Right lung (tissue), 5 donors: Measurements from ENCODE around the gene ADAMTS4. TPM values are rescaled to one million over a fixed set of nuclear protein-coding genes. Genes with fewer than 3 reads are reported as not detected.

Source experiments
- DNase-seq, 2 donors: peaks; one replicate each; pipeline ENCODE4 v3.0.0-alpha.2; 2013
- polyA plus RNA-seq, 5 donors: library from polyadenylated mRNA; unstranded; fragments of 120-200 nt; gene quantifications; one replicate each; pipeline versions ENCODE4 v1.2.1 to v1.2.3, GENCODE V29; 2013; ENCODE audit warnings: inconsistent platforms in 1 of 5, low replicate concordance in 1 of 5; ENCODE audit not compliant: insufficient read length in 5 of 5, insufficient read depth in 1 of 5

Gene ADAMTS4
- polyA plus RNA-seq, 5 donors: 1.8 to 2.8 (median 2.2) TPM

DNA sequence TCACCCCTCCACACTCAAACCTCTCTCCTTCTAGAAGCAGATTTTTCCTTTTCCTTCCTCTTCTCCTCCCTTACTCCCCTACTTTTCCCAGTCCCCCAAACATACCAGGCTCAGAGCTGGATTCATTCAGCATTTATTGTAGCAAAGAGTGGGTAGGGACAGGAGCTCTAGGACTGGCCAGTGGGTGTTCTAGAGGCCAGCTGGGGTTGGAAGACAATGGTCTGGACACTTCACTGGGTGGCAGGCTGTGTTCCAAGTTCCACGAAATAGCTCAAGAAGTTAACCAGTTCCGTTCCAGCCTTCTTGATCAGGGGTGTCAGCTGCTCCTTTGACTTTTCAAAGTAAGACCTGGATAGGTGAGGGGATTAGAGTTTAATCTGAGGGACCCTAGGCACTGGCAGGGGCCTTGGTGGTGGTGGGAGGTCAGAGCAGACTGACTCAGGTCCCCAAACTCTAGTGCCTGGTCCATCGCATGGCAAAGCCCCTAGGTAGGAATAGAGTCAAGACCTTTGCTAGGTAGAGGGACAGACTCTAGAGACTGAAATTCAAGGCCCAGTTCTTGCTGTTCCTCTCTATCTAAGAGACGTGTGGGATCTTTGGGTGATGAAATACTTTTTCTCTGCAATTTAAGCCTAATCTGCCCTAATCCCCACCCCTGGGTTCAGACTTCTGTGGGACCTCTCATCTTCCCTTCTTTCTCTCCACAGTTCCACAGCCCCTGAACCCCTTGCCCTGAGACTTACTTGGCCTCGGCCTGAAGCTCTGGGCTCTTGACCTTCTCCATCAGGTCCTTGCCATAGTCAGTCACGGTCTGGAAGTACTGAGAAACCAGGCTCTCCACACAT lies 23.5 kb upstream of the ADAMTS4 start:
- DNase-seq: no peak

- no peak for DNase-seq
These were observed 21.1 kb upstream of the ADAMTS4 start for GRCh38 chr1:161220002-161220401.

GRCh38 chr1:161219078-161219892 lies 20.4 kb upstream of the ADAMTS4 start:
- DNase-seq: no peak

- DNase-seq: no peak
These were observed 19.6 kb upstream of the ADAMTS4 start for GRCh38 chr1:161218301-161219077.

DNA sequence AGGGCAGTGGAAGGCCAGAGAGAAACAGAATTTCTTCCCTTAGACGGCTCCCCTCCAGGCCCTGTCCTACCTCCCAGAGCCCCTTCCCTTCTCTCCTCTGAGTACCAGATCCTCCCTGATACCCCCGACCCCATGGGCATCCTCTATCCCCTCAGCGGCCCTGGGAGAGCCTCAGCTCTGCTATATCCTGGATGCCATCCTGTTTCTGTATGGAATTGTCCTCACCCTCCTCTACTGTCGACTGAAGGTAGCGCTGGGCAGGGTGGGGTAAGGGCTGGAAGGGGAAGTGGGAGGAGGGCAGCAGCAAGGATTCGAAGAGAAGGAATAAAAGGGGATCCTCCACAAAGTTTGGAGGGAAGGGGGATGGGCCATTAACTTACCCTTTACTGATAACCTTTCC lies 19.0 kb upstream of the ADAMTS4 start:
- no peak for DNase-seq

- DNase-seq: no peak
These were observed 18.3 kb upstream of the ADAMTS4 start for GRCh38 chr1:161216945-161217712.

GRCh38 chr1:161215076-161215475 lies 16.2 kb upstream of the ADAMTS4 start, which contains the start of gene FCER1G:
TSS of gene FCER1G (plus strand) at chr1:161215295. CDS start at chr1:161215322, 27 bp downstream.
- no peak for DNase-seq

DNA sequence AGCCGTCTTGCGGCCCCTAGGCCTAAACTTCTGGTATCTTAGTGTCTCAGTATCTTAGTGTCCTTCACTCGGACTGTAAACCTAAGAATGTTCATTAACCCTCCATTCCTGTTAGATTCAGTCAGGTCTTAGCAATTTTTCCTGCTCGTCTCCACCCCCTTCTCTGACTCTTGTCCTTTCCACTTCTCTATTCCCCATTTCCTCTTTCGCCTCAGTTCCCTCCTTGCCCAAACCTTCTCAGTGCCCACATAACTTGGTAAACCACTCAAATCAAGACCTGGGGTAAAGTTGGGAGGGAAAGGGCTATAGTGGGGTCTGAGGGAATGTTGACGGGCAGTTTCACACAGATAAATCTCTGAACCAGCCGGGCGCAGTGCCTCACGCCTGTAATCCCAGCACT lies 15.5 kb upstream of the ADAMTS4 start:
- DNase-seq: no peak

DNA sequence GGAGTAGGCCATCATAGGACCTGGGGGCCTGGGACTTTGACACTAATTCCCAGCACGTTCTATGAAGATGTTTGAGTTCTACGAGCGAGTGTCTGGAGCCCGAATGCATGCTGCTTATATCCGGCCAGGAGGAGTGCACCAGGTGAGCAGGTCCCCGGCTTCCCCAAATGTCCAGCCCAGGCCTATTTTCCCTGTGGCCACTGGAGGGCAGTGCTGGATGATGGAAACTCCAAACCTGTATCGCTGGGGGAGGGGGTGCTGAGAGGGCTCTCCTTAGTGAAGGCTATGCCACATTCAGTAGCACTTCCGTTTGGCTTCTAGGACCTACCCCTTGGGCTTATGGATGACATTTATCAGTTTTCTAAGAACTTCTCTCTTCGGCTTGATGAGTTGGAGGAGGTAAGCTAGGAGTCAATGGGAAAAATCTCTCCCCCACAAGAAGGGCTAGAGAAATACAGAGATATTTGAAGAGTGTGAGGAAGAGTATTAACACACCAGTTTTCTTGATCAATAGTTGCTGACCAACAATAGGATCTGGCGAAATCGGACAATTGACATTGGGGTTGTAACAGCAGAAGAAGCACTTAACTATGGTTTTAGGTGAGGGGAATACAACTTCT lies 11.0 kb upstream of the ADAMTS4 start:
- no peak for DNase-seq

DNA sequence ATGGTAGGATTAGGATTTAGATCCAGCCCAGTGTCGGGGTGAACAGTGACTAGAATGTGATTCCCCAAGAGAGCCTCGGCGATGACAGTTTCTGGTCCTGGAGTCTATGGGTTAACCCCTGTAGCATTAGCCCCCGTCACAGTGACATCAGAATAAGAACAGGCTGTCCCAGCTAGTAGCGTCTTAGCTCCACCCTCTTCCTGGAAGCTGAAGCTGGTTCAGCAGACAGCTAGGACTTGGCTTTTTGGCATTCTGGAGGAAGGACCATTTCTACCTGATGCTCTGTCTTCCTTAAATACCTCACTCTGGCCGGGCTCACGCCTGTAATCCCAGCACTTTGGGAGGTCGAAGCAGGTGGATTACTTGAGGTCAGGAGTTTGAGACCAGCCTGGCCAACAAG lies 8.3 kb upstream of the ADAMTS4 start:
- no peak for DNase-seq

DNA sequence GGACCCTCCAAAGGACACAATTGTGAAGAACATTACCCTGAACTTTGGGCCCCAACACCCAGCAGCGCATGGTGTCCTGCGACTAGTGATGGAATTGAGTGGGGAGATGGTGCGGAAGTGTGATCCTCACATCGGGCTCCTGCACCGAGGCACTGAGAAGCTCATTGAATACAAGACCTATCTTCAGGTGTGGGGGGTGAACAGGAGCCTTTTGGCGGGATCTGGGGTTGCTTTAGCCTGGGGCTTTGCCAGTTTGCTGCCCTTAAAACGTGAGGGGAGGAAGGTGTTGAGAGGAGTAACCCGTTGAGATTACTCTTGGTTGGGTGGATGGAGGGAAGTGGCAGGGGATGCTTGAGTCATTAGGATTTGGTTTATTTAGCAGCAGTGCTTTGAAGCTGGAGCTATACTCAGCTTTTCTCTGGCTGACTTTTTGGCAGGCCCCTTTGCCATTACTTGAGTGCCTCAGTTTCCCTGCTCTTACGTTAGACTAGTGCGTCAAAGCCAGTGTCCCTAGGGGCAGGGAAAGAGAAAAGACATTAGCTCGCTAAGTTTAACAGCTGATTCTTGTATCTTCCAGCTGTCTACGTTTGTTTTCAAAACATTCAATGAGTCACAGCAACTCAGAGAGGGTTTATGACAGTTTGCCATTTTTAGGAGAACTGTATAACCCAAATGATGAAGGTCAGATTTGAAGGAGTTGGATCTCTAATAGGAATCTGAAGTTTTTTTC lies 7.7 kb upstream of the ADAMTS4 start:
- no peak for DNase-seq

GRCh38 chr1:161201836-161202712 lies 3.2 kb upstream of the ADAMTS4 start, which contains the start of gene NDUFS2:
TSS of gene NDUFS2 (plus strand) at chr1:161202367. CDS start at chr1:161202386, 19 bp downstream.
- DNase-seq: peak; percentile 96 to 98

DNA sequence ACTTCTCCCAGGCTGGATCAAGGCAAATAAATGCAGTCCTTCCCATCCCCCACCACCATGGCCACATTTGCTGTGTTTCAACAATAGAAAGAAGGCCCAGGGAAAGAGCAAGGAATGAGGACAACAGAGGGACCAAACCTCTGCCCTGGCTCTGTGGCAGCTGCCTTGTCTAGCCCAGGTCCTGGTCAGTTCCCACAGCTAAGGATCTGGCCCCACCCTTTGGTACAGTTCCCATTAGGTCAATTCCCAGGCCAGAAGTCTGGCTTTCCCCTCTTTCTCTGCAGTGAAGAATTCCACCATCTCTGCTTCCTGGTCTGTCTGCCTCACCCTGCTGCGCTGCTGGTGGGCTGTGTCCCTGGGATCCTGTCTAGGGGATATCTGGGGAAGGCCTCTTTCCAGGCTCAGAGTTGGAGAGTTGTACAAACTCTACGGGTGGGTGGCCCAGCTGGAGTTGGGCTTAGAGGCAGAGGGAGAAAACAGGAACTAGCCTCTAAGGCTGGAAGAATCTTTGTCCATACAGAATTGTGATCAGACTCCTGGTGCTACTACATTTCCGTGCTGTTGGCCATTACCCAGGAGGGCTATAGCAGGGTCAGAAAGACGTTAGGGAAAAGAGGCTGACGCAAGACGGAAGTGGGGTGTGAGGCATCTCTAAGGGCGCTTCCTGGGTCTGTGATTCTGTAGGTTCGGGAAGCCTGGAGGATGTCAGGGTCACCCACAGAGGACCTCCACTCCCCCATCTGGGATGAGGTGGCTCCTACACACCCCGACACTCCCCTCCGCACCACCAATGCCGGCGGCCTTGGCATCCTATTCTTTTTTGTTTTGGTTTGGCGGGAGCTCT lies 2.4 kb upstream of the ADAMTS4 start:
- DNase-seq: peak in 1 of 2 donors; percentile 75

GRCh38 chr1:161200421-161200991 lies 1.7 kb upstream of the ADAMTS4 start:
- no peak for DNase-seq

- no peak for DNase-seq
These were observed 769 bp upstream of the ADAMTS4 start for GRCh38 chr1:161199506-161200139.

DNA sequence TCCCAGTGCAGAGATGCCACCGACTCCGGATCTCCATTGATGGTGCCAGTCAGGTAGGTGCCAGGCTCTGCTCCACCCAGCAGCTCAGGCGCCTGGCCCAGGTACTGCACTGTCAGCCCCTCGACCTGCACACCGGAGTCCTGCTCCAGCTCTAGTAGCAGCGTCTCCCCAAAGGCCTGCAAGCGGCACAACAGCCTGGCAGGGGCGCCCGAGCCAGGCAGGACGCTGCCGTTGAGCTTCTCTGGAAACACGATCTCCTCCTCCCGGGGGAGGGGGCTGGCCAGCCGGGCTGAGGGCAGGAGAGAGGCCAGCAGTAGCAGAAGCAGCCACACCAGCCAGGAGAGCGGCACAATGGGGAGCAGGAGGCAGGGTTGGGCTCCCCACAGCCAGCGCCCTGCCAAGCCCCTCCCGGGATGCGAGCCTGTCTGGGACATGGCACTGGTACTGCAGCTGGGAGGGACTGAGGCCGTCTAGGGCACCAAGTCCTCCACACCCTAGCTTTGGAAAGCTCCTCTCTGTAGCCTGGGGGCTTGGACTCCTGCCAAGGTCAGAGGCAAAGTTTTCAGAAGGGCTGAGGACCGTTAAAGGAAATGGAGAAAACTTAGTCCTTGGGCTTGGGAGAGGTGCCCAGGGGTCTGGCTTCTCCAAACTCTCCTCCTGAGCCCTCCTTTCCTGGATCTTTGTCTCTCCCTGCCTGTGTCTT lies 509 bp downstream of the ADAMTS4 start:
- DNase-seq: no peak
